Fibroblast of villous mesenchyme (primary cell): ENCODE data around the gene GRIN3B. TPM values are rescaled to one million over a fixed set of nuclear protein-coding genes. Genes with fewer than 3 reads are reported as not detected.

Experiments used
- DNase-seq: peaks from one replicate; pipeline ENCODE4 v3.0.0-alpha.2; 2010; ENCODE audit warnings: low read depth
- H3K4me3 ChIP-seq: 2 replicates; pipeline ENCODE4 v1.5.1; 2011; ENCODE audit warnings: low read depth, mild to moderate bottlenecking, low read length
- CTCF ChIP-seq: IDR thresholded peaks from 2 replicates; pipeline ENCODE4 v1.5.1; 2012; ENCODE audit warnings: low read depth, mild to moderate bottlenecking, low read length; ENCODE audit not compliant: insufficient read depth
- total RNA-seq: library from RNA; depleted of rRNA; stranded (reverse); fragments of >200 nt; gene quantifications from 2 replicates; pipeline ENCODE4 v1.2.3, GENCODE V29; 2012

GRIN3B gene
- total RNA-seq, 1 donor = under 0.01 TPM

- DNase-seq = no peak
- H3K4me3 ChIP-seq = no peak overlapping the region
- no peak for TF ChIP-seq CTCF
These were observed 14.1 kb upstream of the GRIN3B start for GRCh38 chr19:986083-986482.

GRCh38 chr19:988081-988480, 12.1 kb upstream of the GRIN3B start:
- TF ChIP-seq CTCF = no peak
- no peak overlapping the region for H3K4me3 ChIP-seq
- DNase-seq = no peak

- no peak for TF ChIP-seq CTCF
- no peak for DNase-seq
- H3K4me3 ChIP-seq = no peak overlapping the region
These were observed 11.7 kb upstream of the GRIN3B start for GRCh38 chr19:988510-988909.

- TF ChIP-seq CTCF = peak; percentile 40
- no peak for DNase-seq
- no peak overlapping the region for H3K4me3 ChIP-seq
These were observed 10.7 kb upstream of the GRIN3B start for GRCh38 chr19:989381-990081.

- no peak for TF ChIP-seq CTCF
- no peak overlapping the region for H3K4me3 ChIP-seq
- no peak for DNase-seq
These were observed 10.1 kb upstream of the GRIN3B start for GRCh38 chr19:990119-990571.

GRCh38 chr19:990746-991145, 9.5 kb upstream of the GRIN3B start:
- DNase-seq = no peak
- no peak for TF ChIP-seq CTCF
- H3K4me3 ChIP-seq = no peak overlapping the region
